MV-4-11 (cell line): ENCODE measurements around the gene H2AZ2.

ENCODE experiments used
- DNase-seq: peaks from one replicate; lab custom pipeline; 2025; lab: John Stamatoyannopoulos, UW

The H2AZ2 gene

DNA sequence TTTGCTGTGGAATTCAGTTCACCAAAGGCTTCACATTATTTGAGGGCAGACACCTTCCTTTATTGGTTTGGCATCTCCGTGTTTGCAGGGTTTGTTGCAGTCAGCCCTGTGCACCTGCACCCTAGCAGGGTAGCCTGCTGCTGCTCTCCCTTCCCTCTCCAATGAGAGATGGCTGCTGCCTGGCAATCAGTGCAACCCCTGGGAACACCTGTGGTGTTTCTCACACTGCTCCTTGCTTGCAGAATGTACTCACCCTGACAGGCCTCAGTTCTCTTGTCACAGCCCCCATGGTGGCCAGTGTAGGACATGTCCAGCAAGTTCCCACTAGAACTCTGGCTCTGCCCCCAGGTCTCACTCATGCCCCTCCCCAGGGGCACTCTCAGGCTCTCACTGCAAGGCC is 63.5 kb downstream of the H2AZ2 start:
- DNase-seq = no peak

DNA sequence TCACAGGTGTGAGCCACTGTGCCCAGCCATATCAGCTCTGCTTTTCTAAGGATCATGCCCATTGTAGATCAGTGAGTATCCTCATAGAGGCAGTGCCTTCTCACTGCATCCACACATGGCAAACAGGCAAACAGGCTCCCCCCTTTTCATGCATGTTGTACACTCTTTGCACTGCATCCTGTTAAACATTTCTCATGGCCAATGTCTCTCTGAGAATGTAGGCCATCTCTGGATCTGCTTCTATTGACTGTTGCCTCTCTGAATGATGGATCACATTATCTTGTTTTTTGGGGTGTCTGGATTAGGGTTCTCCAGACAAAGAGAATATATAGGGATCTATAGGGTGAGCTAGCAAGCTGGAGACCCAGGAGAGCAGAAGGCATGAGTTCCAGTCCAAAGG is 64.5 kb downstream of the H2AZ2 start:
- no peak for DNase-seq

DNA sequence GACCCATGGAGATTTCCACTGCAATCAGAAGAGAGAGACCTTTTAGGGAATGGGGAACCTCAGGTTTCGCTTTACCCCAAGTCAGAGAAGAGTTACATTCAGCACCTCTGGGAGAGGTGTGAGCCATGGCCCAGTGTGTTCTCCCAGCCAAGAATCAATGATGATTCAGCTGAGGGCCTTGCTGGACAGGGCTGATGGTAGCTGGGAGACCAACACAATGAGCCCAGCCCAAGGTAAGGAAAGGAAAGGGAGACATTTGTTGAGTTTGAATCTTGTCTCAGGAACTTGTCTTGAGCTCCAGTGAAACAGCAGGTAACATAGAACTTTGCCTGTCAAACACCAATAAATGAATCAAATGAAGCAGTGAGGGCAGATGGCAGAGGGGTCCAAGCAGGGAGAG is 65.4 kb downstream of the H2AZ2 start:
- no peak for DNase-seq
